ENCODE results near the gene SCAPER.
A peak's percentile ranks its signal among the peaks of the same experiment; 100 is the strongest.
"Not testable (repeated sequence)": the region's sequence is repeated elsewhere in the genome, so short reads cannot be mapped to it uniquely, and the experiment has no call there.

The SCAPER gene

GRCh38 chr15:76440441-76440840, 464.7 kb downstream of the SCAPER start:
- H3K27me3 ChIP-seq (ENCODE audit: control insufficient read depth, insufficient read depth, low read length) = no peaks in the 10 kb centered on the region
- H3K36me3 ChIP-seq (ENCODE audit: control insufficient read depth, insufficient read depth, low read length) = no peaks in the 10 kb centered on the region
- H3K9me3 ChIP-seq (ENCODE audit: control insufficient read depth, insufficient read depth, low read length) = no peaks in the 10 kb centered on the region
- no peak overlapping the region for H3K4me3 ChIP-seq (ENCODE audit: low read length)
- H3K27ac ChIP-seq (ENCODE audit: low read length) = no peak overlapping the region
- no CpG with 5 or more reads among the region's 3 CpGs for WGBS (ENCODE audit: insufficient coverage, insufficient read length)
- DNase-seq (ENCODE audit: low read depth, low spot score) = no peak
- peaks cover 3% of the 10 kb centered on the region; the same call in 1 of the 2 replicates for H3K4me1 ChIP-seq (ENCODE audit: control insufficient read depth, insufficient read depth, low read length)

GRCh38 chr15:76439542-76439941, 465.6 kb downstream of the SCAPER start:
- Histone ChIP-seq H3K27ac (ENCODE audit: low read length) (no peak overlapping the region), H3K9me3 (ENCODE audit: control insufficient read depth, insufficient read depth, low read length) (no peaks in the 10 kb centered on the region), H3K4me3 (ENCODE audit: low read length) (no peak overlapping the region), H3K4me1 (ENCODE audit: control insufficient read depth, insufficient read depth, low read length) (peaks cover 3% of the 10 kb centered on the region; the same call in 1 of the 2 replicates), H3K36me3 (ENCODE audit: control insufficient read depth, insufficient read depth, low read length) (no peaks in the 10 kb centered on the region), H3K27me3 (ENCODE audit: control insufficient read depth, insufficient read depth, low read length) (no peaks in the 10 kb centered on the region)
- peak; percentile 50 for DNase-seq (ENCODE audit: low read depth, low spot score)

GRCh38 chr15:76433798-76434400, 471.2 kb downstream of the SCAPER start:
- Histone ChIP-seq H3K4me1 (ENCODE audit: control insufficient read depth, insufficient read depth, low read length) (peaks cover 2% of the 10 kb centered on the region; the same call in 1 of the 2 replicates), H3K27me3 (ENCODE audit: control insufficient read depth, insufficient read depth, low read length) (no peaks in the 10 kb centered on the region), H3K9me3 (ENCODE audit: control insufficient read depth, insufficient read depth, low read length) (no peaks in the 10 kb centered on the region), H3K27ac (ENCODE audit: low read length) (no peak overlapping the region), H3K36me3 (ENCODE audit: control insufficient read depth, insufficient read depth, low read length) (no peaks in the 10 kb centered on the region), H3K4me3 (ENCODE audit: low read length) (no peak overlapping the region)
- DNase-seq (ENCODE audit: low read depth, low spot score) = no peak
- no CpG with 5 or more reads among the region's 3 CpGs for WGBS (ENCODE audit: insufficient coverage, insufficient read length)

GRCh38 chr15:76433036-76433435, 472.1 kb downstream of the SCAPER start:
- not testable (repeated sequence) for DNase-seq (ENCODE audit: low read depth, low spot score); H3K36me3 ChIP-seq (ENCODE audit: control insufficient read depth, insufficient read depth, low read length); H3K9me3 ChIP-seq (ENCODE audit: control insufficient read depth, insufficient read depth, low read length); H3K27me3 ChIP-seq (ENCODE audit: control insufficient read depth, insufficient read depth, low read length); H3K27ac ChIP-seq (ENCODE audit: low read length); H3K4me1 ChIP-seq (ENCODE audit: control insufficient read depth, insufficient read depth, low read length); H3K4me3 ChIP-seq (ENCODE audit: low read length)
- WGBS (ENCODE audit: insufficient coverage, insufficient read length) = no CpG with 5 or more reads among the region's 1 CpG

GRCh38 chr15:76432604-76433003, 472.5 kb downstream of the SCAPER start:
- DNase-seq (ENCODE audit: low read depth, low spot score) = no peak
- no CpG with 5 or more reads among the region's 1 CpG for WGBS (ENCODE audit: insufficient coverage, insufficient read length)
- no peaks in the 10 kb centered on the region for H3K27me3 ChIP-seq (ENCODE audit: control insufficient read depth, insufficient read depth, low read length)
- H3K4me1 ChIP-seq (ENCODE audit: control insufficient read depth, insufficient read depth, low read length) = peaks cover 2% of the 10 kb centered on the region; the same call in 1 of the 2 replicates
- H3K4me3 ChIP-seq (ENCODE audit: low read length) = no peak overlapping the region
- H3K27ac ChIP-seq (ENCODE audit: low read length) = no peak overlapping the region
- H3K9me3 ChIP-seq (ENCODE audit: control insufficient read depth, insufficient read depth, low read length) = no peaks in the 10 kb centered on the region
- no peaks in the 10 kb centered on the region for H3K36me3 ChIP-seq (ENCODE audit: control insufficient read depth, insufficient read depth, low read length)

- no peak for DNase-seq (ENCODE audit: low read depth, low spot score)
- H3K4me3 ChIP-seq (ENCODE audit: low read length) = no peak overlapping the region
- no peaks in the 10 kb centered on the region for H3K9me3 ChIP-seq (ENCODE audit: control insufficient read depth, insufficient read depth, low read length)
- H3K36me3 ChIP-seq (ENCODE audit: control insufficient read depth, insufficient read depth, low read length) = no peaks in the 10 kb centered on the region
- H3K27me3 ChIP-seq (ENCODE audit: control insufficient read depth, insufficient read depth, low read length) = no peaks in the 10 kb centered on the region
- peaks cover 2% of the 10 kb centered on the region; the same call in 1 of the 2 replicates for H3K4me1 ChIP-seq (ENCODE audit: control insufficient read depth, insufficient read depth, low read length)
- WGBS (ENCODE audit: insufficient coverage, insufficient read length) = no CpG with 5 or more reads among the region's 4 CpGs
- no peak overlapping the region for H3K27ac ChIP-seq (ENCODE audit: low read length)
Observed at GRCh38 chr15:76431971-76432370, 473.2 kb downstream of the SCAPER start.

- H3K27me3 ChIP-seq (ENCODE audit: control insufficient read depth, insufficient read depth, low read length); DNase-seq (ENCODE audit: low read depth, low spot score); H3K9me3 ChIP-seq (ENCODE audit: control insufficient read depth, insufficient read depth, low read length); H3K27ac ChIP-seq (ENCODE audit: low read length); H3K36me3 ChIP-seq (ENCODE audit: control insufficient read depth, insufficient read depth, low read length); H3K4me3 ChIP-seq (ENCODE audit: low read length); H3K4me1 ChIP-seq (ENCODE audit: control insufficient read depth, insufficient read depth, low read length): not testable (repeated sequence)
- no CpG with 5 or more reads among the region's 2 CpGs for WGBS (ENCODE audit: insufficient coverage, insufficient read length)
Observed at GRCh38 chr15:76430711-76431110, 474.4 kb downstream of the SCAPER start.

GRCh38 chr15:76429661-76430060, 475.5 kb downstream of the SCAPER start:
- no peaks in the 10 kb centered on the region for H3K27me3 ChIP-seq (ENCODE audit: control insufficient read depth, insufficient read depth, low read length)
- no CpG with 5 or more reads among the region's 4 CpGs for WGBS (ENCODE audit: insufficient coverage, insufficient read length)
- H3K36me3 ChIP-seq (ENCODE audit: control insufficient read depth, insufficient read depth, low read length) = no peaks in the 10 kb centered on the region
- no peaks in the 10 kb centered on the region for H3K9me3 ChIP-seq (ENCODE audit: control insufficient read depth, insufficient read depth, low read length)
- H3K27ac ChIP-seq (ENCODE audit: low read length) = no peak overlapping the region
- DNase-seq (ENCODE audit: low read depth, low spot score) = no peak
- no peak overlapping the region for H3K4me3 ChIP-seq (ENCODE audit: low read length)
- peaks cover 2% of the 10 kb centered on the region; the same call in 1 of the 2 replicates for H3K4me1 ChIP-seq (ENCODE audit: control insufficient read depth, insufficient read depth, low read length)

- Histone ChIP-seq H3K4me3 (ENCODE audit: low read length) (no peak overlapping the region), H3K9me3 (ENCODE audit: control insufficient read depth, insufficient read depth, low read length) (no peaks in the 10 kb centered on the region), H3K4me1 (ENCODE audit: control insufficient read depth, insufficient read depth, low read length) (peaks cover under 1% of the 10 kb centered on the region; the same call in 1 of the 2 replicates), H3K27me3 (ENCODE audit: control insufficient read depth, insufficient read depth, low read length) (no peaks in the 10 kb centered on the region), H3K27ac (ENCODE audit: low read length) (no peak overlapping the region), H3K36me3 (ENCODE audit: control insufficient read depth, insufficient read depth, low read length) (no peaks in the 10 kb centered on the region)
- WGBS (ENCODE audit: insufficient coverage, insufficient read length) = no CpG with 5 or more reads among the region's 2 CpGs
- no peak for DNase-seq (ENCODE audit: low read depth, low spot score)
Observed at GRCh38 chr15:76426941-76427340, 478.2 kb downstream of the SCAPER start.

- WGBS (ENCODE audit: insufficient coverage, insufficient read length) = no CpG with 5 or more reads among the region's 2 CpGs
- DNase-seq (ENCODE audit: low read depth, low spot score) = no peak
- no peaks in the 10 kb centered on the region for H3K9me3 ChIP-seq (ENCODE audit: control insufficient read depth, insufficient read depth, low read length)
- H3K27me3 ChIP-seq (ENCODE audit: control insufficient read depth, insufficient read depth, low read length) = no peaks in the 10 kb centered on the region
- no peak overlapping the region for H3K27ac ChIP-seq (ENCODE audit: low read length)
- H3K4me1 ChIP-seq (ENCODE audit: control insufficient read depth, insufficient read depth, low read length) = no peaks in the 10 kb centered on the region
- H3K36me3 ChIP-seq (ENCODE audit: control insufficient read depth, insufficient read depth, low read length) = no peaks in the 10 kb centered on the region
- no peak overlapping the region for H3K4me3 ChIP-seq (ENCODE audit: low read length)
Observed at GRCh38 chr15:76418352-76419140, 486.6 kb downstream of the SCAPER start.
